GM18526 (cell line): ENCODE measurements around the gene RAB37.

ENCODE experiments used
- POLR2A ChIP-seq: IDR thresholded peaks from 3 replicates; pipeline ENCODE4 v1.6.1; 2011; ENCODE audit not compliant: insufficient read length; ENCODE audit errors: extremely low read depth

RAB37 gene

GRCh38 chr17:74713171-74713755, 23.8 kb upstream of the RAB37 start:
- TF ChIP-seq POLR2A, result no peak

GRCh38 chr17:74715144-74715543, 21.9 kb upstream of the RAB37 start:
- TF ChIP-seq POLR2A, result no peak

- TF ChIP-seq POLR2A, result no peak
Observed at GRCh38 chr17:74720506-74720905, 16.6 kb upstream of the RAB37 start.

GRCh38 chr17:74722782-74723181, 14.3 kb upstream of the RAB37 start:
- no peak for TF ChIP-seq POLR2A

- no peak for TF ChIP-seq POLR2A
Observed at GRCh38 chr17:74723891-74724290, 13.2 kb upstream of the RAB37 start.

- TF ChIP-seq POLR2A, result no peak
Observed at GRCh38 chr17:74725111-74725510, 11.9 kb upstream of the RAB37 start.

GRCh38 chr17:74728033-74728701, 8.9 kb upstream of the RAB37 start:
- TF ChIP-seq POLR2A, result no peak

GRCh38 chr17:74728702-74729075, 8.4 kb upstream of the RAB37 start:
- no peak for TF ChIP-seq POLR2A

GRCh38 chr17:74729368-74729767, 7.7 kb upstream of the RAB37 start:
- no peak for TF ChIP-seq POLR2A

- no peak for TF ChIP-seq POLR2A
Observed at GRCh38 chr17:74729866-74730265, 7.2 kb upstream of the RAB37 start.

- no peak for TF ChIP-seq POLR2A
Observed at GRCh38 chr17:74730491-74731346, 6.3 kb upstream of the RAB37 start.

GRCh38 chr17:74731347-74731605, 5.8 kb upstream of the RAB37 start:
- no peak for TF ChIP-seq POLR2A

- TF ChIP-seq POLR2A, result no peak
Observed at GRCh38 chr17:74732042-74732867, 4.8 kb upstream of the RAB37 start.

GRCh38 chr17:74733365-74734122, 3.5 kb upstream of the RAB37 start:
- no peak for TF ChIP-seq POLR2A

- TF ChIP-seq POLR2A, result no peak
Observed at GRCh38 chr17:74734256-74734655, 2.8 kb upstream of the RAB37 start.

GRCh38 chr17:74737299-74738050, 419 bp downstream of the RAB37 start:
- TF ChIP-seq POLR2A, result no peak
